IMR-90 (cell line): Measurements from ENCODE around the gene CEACAM16. TPM values are rescaled to one million over a fixed set of nuclear protein-coding genes. Genes with fewer than 3 reads are reported as not detected.
A peak's percentile ranks its signal among the peaks of the same experiment; 100 is the strongest.

Experiments
- ATAC-seq: fragments of 200-7000 bp; cut with Tn5 transposase; 2 replicates; pipeline ENCODE4 v1.9.1; 2020; ENCODE audit warnings: low read depth, mild to moderate bottlenecking, moderate library complexity
- BruUV-seq: library from RNA; stranded (reverse); fragments of 400-500 nt; replicated peaks from 2 replicates; lab custom pipeline; 2021; lab: Mats Ljungman, UMichigan
- CTCF ChIA-PET: fragments of 300-600 bp; formaldehyde crosslinking; extraction: SDS; loops from one replicate; lab custom pipeline; 2021; ENCODE audit warnings: antibody characterized with exemption; lab: Yijun Ruan, JAX
- POLR2A ChIA-PET: fragments of 300-600 bp; sonication (Branson Sonifier 250); formaldehyde crosslinking; loops from one replicate; lab custom pipeline; 2022; ENCODE audit warnings: antibody characterized with exemption; ENCODE audit not compliant: unreplicated experiment; lab: Charles Lee
- DNase-seq: peaks from one replicate; pipeline ENCODE4 v3.0.0; 2013
- H2AFZ ChIP-seq: replicated peaks from 2 replicates; pipeline ENCODE3; 2013; ENCODE audit warnings: low read length, mild to moderate bottlenecking; ENCODE audit not compliant: poor library complexity
- H2AK5ac ChIP-seq: 2 replicates; pipeline ENCODE4 v1.6.1; 2013; ENCODE audit warnings: low read depth, low read length, inconsistent platforms
- H2AK9ac ChIP-seq: replicated peaks from 2 replicates; pipeline ENCODE3; 2013; ENCODE audit warnings: mild to moderate bottlenecking, low read depth, low read length, moderate library complexity; ENCODE audit not compliant: poor library complexity
- H2BK120ac ChIP-seq: 2 replicates; pipeline ENCODE4 v1.6.1; 2013; ENCODE audit warnings: low read depth, low read length, inconsistent platforms
- H2BK15ac ChIP-seq: 3 replicates; pipeline ENCODE4 v1.6.1; 2013; ENCODE audit warnings: low read depth, low read length, inconsistent platforms
- H2BK20ac ChIP-seq: 2 replicates; pipeline ENCODE4 v1.6.1; 2013; ENCODE audit warnings: low read depth, mild to moderate bottlenecking, inconsistent platforms, low read length, moderate library complexity
- H2BK5ac ChIP-seq: 2 replicates; pipeline ENCODE4 v1.6.1; 2013; ENCODE audit warnings: mild to moderate bottlenecking, low read depth, low read length, inconsistent platforms; ENCODE audit not compliant: poor library complexity, severe bottlenecking
- H3K14ac ChIP-seq: replicated peaks from 2 replicates; pipeline ENCODE4 v1.6.1; 2013; ENCODE audit warnings: low read depth, low read length, inconsistent platforms
- H3K18ac ChIP-seq: 2 replicates; pipeline ENCODE4 v1.6.1; 2013; ENCODE audit warnings: low read depth, low read length, control low read depth
- H3K23ac ChIP-seq: 2 replicates; pipeline ENCODE4 v1.6.1; 2013; ENCODE audit warnings: low read depth, low read length, inconsistent platforms
- H3K27ac ChIP-seq: 2 replicates; pipeline ENCODE4 v1.5.1; 2013; ENCODE audit warnings: mild to moderate bottlenecking, control low read depth, low read length; ENCODE audit not compliant: insufficient read depth
- H3K27me3 ChIP-seq: 2 replicates; pipeline ENCODE4 v1.6.1; 2013; ENCODE audit warnings: low read length; ENCODE audit not compliant: control insufficient read depth, insufficient read depth
- H3K36me3 ChIP-seq: 2 replicates; pipeline ENCODE4 v1.6.1; 2013; ENCODE audit warnings: low read length, mixed read lengths; ENCODE audit not compliant: control insufficient read depth, insufficient read depth
- H3K4ac ChIP-seq: 2 replicates; pipeline ENCODE4 v1.6.1; 2013; ENCODE audit warnings: low read depth, low read length, inconsistent platforms
- H3K4me1 ChIP-seq: 2 replicates; pipeline ENCODE4 v1.6.1; 2013; ENCODE audit warnings: low read length, mixed read lengths; ENCODE audit not compliant: control insufficient read depth, insufficient read depth
- H3K4me2 ChIP-seq: 2 replicates; pipeline ENCODE4 v1.6.1; 2013; ENCODE audit warnings: low read depth, mild to moderate bottlenecking, control low read depth, low read length, moderate library complexity
- H3K4me3 ChIP-seq: 2 replicates; pipeline ENCODE4 v1.5.1; 2013; ENCODE audit warnings: low read depth, mild to moderate bottlenecking, control low read depth, low read length, moderate library complexity; ENCODE audit not compliant: insufficient read depth
- H3K56ac ChIP-seq: 2 replicates; pipeline ENCODE4 v1.6.1; 2013; ENCODE audit warnings: low read length, inconsistent platforms; ENCODE audit not compliant: insufficient read depth; ENCODE audit errors: extremely low read depth
- H3K79me1 ChIP-seq, 2 experiments: 2 replicates each; pipeline ENCODE4 v1.6.1; 2013; ENCODE audit warnings: low read length in 2 of 2, inconsistent platforms in 1 of 2, low read depth in 1 of 2
- H3K9ac ChIP-seq: 2 replicates; pipeline ENCODE4 v1.6.1; 2013; ENCODE audit warnings: low read depth, low read length, control low read depth
- H3K9me1 ChIP-seq: 2 replicates; pipeline ENCODE4 v1.6.1; 2013; ENCODE audit warnings: low read length, inconsistent platforms; ENCODE audit not compliant: insufficient read depth
- H3K9me3 ChIP-seq: 2 replicates; pipeline ENCODE4 v1.6.1; 2013; ENCODE audit warnings: low read length; ENCODE audit not compliant: control insufficient read depth, insufficient read depth
- H4K20me1 ChIP-seq: 2 replicates; pipeline ENCODE4 v1.6.1; 2013; ENCODE audit warnings: low read length, inconsistent platforms; ENCODE audit not compliant: insufficient read depth
- H4K5ac ChIP-seq: 2 replicates; pipeline ENCODE4 v1.6.1; 2013; ENCODE audit warnings: mild to moderate bottlenecking, low read depth, low read length, control low read depth
- H4K8ac ChIP-seq, 2 experiments: 2 replicates each; pipeline ENCODE4 v1.6.1; 2013; ENCODE audit warnings: low read depth in 2 of 2, low read length in 2 of 2, control low read depth in 1 of 2, inconsistent platforms in 1 of 2
- H4K91ac ChIP-seq: 2 replicates; pipeline ENCODE4 v1.6.1; 2013; ENCODE audit warnings: low read depth, low read length, inconsistent platforms; ENCODE audit not compliant: insufficient read depth
- CTCF ChIP-seq: conservative IDR thresholded peaks from 2 replicates; pipeline ENCODE4 v1.5.1; 2012; ENCODE audit warnings: mild to moderate bottlenecking, low read depth, low read length, improper control_type of control experiment
- MAFK ChIP-seq: IDR thresholded peaks from 2 replicates; pipeline ENCODE4 v1.6.1; 2012; ENCODE audit warnings: low read depth, low read length, improper control_type of control experiment
- MAZ ChIP-seq: IDR thresholded peaks from 2 replicates; pipeline ENCODE4 v1.6.1; 2012; ENCODE audit warnings: low read depth, mild to moderate bottlenecking, low read length, improper control_type of control experiment, moderate library complexity, borderline replicate concordance
- POLR2A ChIP-seq: IDR thresholded peaks from 2 replicates; pipeline ENCODE4 v1.6.1; 2012; ENCODE audit warnings: mild to moderate bottlenecking, low read depth, low read length
- RAD21 ChIP-seq: IDR thresholded peaks from 2 replicates; pipeline ENCODE4 v1.6.1; 2012; ENCODE audit warnings: low read length, improper control_type of control experiment
- WGBS, 2 experiments: methylation state at CpG; one replicate each; pipeline versions ENCODE4 v1.1.5 to v1.1.7; 2013; ENCODE audit warnings: missing lambda C conversion rate in 2 of 2; ENCODE audit not compliant: insufficient read length in 1 of 2; ENCODE audit errors: extremely low coverage in 2 of 2; 5-methylcytosine and 5-hydroxymethylcytosine counted together
- dilution Hi-C: fragments of 300-500 bp; cut with HindIII; formaldehyde crosslinking; loops from one replicate; pipeline ENCODE4 v1.14.3; 2018; ENCODE audit warnings: low sequenced_read_pairs; ENCODE audit not compliant: unreplicated experiment
- in situ Hi-C: fragments of 300-500 bp; cut with MboI; formaldehyde crosslinking; loops from 3 replicates; pipeline ENCODE4 v1.14.3; 2019; ENCODE audit warnings: low sequenced_read_pairs, inconsistent platforms, mixed read lengths
- intact Hi-C: fragments of 100-400 bp; cut with micrococcal nuclease; formaldehyde crosslinking; loops from 2 replicates; pipeline ENCODE4 v1.10.0; 2022
- polyA plus RNA-seq, 3 experiments: library from polyadenylated mRNA; depleted of rRNA; stranded (reverse); fragments of >200 nt; gene quantifications; 2 replicates each; pipeline ENCODE4 v1.2.3, GENCODE V29; 2012; ENCODE audit warnings: low replicate concordance in 1 of 3
- total RNA-seq: library from RNA; depleted of rRNA; stranded (reverse); fragments of >200 nt; gene quantifications from 2 replicates; pipeline ENCODE4 v1.2.3, GENCODE V29; 2012

The CEACAM16 gene
- total and polyA plus RNA-seq, 2 of the 4 experiments (the other 2 are of a cell fraction): not detected

DNA sequence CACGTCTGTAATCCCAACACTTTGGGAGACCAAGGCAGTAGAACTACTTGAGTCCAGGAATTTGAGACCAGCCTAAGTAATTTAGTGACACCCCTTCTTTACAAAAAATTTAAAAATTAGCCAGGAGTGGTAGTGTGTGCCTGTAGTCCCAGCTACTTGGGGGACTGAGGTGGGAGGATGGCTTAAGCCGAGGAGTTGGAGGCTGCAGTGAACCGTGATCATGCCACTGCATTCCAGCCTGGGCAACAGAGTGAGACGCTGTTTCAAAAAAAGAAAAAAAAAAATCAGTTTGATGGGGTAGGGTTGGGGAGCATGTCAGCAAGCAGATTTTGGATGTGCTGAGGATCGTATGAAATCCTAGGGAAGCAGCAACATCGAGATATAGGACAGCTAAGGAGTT is 23.4 kb upstream of the CEACAM16 start:
- Histone ChIP-seq H3K27me3 (no peaks in the 10 kb centered on the region), H2AFZ (no peak overlapping the region), H2AK9ac (peak overlapping the region; percentile 11), H3K23ac (no peak overlapping the region), H3K4me2 (no peak overlapping the region), H2BK5ac (no peak overlapping the region), H2BK20ac (no peak overlapping the region), H3K4ac (no peak overlapping the region), H3K4me3 (no peak overlapping the region), H2BK15ac (no peak overlapping the region), H3K79me1 (no peaks in the 10 kb centered on the region), H3K4me1 (peaks cover 3% of the 10 kb centered on the region), H3K18ac (no peak overlapping the region), H2BK120ac (no peak overlapping the region), H2AK5ac (no peak overlapping the region), H3K36me3 (peaks cover 13% of the 10 kb centered on the region; the same call in 1 of the 2 replicates), H3K9me1 (0 out of 2 replicates have a peak, but pooled peaks cover 4% of the 10 kb centered on the region), H3K56ac (no peak overlapping the region), H3K27ac (no peak overlapping the region), H3K9ac (no peak overlapping the region), H3K9me3 (0 out of 2 replicates have a peak, but pooled peaks cover 2% of the 10 kb centered on the region), H4K8ac (no peak overlapping the region), H4K5ac (no peak overlapping the region), H4K91ac (no peak overlapping the region), H4K20me1 (no peaks in the 10 kb centered on the region), H3K14ac (no peak overlapping the region)
- TF ChIP-seq CTCF (no peak), MAFK (no peak), RAD21 (no peak), POLR2A (no peak), MAZ (no peak)
- ATAC-seq (no peak), DNase-seq (no peak)
- WGBS, 2 experiments: 88% methylated on average over 3 of the region's 6 CpGs; no CpG with 5 or more reads in 1 of the 2 experiments
- ChIA-PET POLR2A (no interaction called here), CTCF (no interaction called here)
- dilution Hi-C loops (no loop called here), in situ Hi-C loops (no loop called here), intact Hi-C loops (no loop called here)
- no TSS peak for BruUV-seq
